Keratinocyte (primary cell): ENCODE data around the gene SIPA1L3.

Experiments
- CTCF ChIP-seq, 3 experiments: IDR thresholded peaks in 1 of 3; conservative IDR thresholded peaks in 1 of 3; optimal IDR thresholded peaks in 1 of 3; 2 replicates in 2 of 3; 3 replicates in 1 of 3; pipeline versions ENCODE3 to v1.5.1; 2011; ENCODE audit warnings: low read length in 3 of 3, mild to moderate bottlenecking in 3 of 3, moderate library complexity in 2 of 3, control low read depth in 1 of 3, inconsistent platforms in 1 of 3; ENCODE audit not compliant: insufficient read depth in 2 of 3; ENCODE audit errors: extremely low read depth in 1 of 3
- EZH2 ChIP-seq: IDR thresholded peaks from one replicate; pipeline ENCODE4 v1.6.1; 2012; ENCODE audit warnings: inconsistent platforms, mild to moderate bottlenecking, low read length, moderate library complexity

GRCh38 chr19:38076337-38076736, 169.3 kb downstream of the SIPA1L3 start:
- TF ChIP-seq CTCF (optimal IDR thresholded peaks at IDR 0.05 in 1 of 3, IDR thresholded peaks at IDR 0.05 in 1 of 3, conservative IDR thresholded peaks at IDR 0.05 in 1 of 3; ENCODE audit: extremely low read depth in 1 of 3, insufficient read depth in 2 of 3, low read length in 3 of 3) (no peak), EZH2 (no peak)
